NCI-H1092 treated with DMSO at 0.1 percent for 48 hours (cell line): ENCODE results near the gene NFATC2.

ENCODE experiments used
- DNase-seq: peaks from one replicate; lab custom pipeline; 2025; lab: John Stamatoyannopoulos, UW

The NFATC2 gene

GRCh38 chr20:51374961-51375360 is 167.6 kb downstream of the NFATC2 start:
- no peak for DNase-seq

DNA sequence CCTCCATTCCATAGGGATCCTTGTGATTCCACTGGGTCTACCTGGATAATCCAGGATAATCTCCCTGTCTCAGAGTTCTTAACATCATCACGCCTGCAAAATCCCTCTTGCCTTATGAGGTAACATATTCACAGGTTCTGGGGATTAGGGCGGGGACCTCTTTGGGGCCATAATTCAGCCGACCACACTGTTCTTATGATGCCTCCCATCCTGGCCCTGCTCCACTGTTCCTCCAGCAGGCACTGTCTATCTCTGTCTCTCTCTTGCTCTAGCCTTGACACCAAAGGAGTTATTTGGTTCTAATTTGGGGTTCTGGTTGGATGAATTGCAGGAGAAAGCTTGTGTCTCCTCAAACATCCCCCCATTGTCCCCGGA is 168.1 kb downstream of the NFATC2 start:
- no peak for DNase-seq

DNA sequence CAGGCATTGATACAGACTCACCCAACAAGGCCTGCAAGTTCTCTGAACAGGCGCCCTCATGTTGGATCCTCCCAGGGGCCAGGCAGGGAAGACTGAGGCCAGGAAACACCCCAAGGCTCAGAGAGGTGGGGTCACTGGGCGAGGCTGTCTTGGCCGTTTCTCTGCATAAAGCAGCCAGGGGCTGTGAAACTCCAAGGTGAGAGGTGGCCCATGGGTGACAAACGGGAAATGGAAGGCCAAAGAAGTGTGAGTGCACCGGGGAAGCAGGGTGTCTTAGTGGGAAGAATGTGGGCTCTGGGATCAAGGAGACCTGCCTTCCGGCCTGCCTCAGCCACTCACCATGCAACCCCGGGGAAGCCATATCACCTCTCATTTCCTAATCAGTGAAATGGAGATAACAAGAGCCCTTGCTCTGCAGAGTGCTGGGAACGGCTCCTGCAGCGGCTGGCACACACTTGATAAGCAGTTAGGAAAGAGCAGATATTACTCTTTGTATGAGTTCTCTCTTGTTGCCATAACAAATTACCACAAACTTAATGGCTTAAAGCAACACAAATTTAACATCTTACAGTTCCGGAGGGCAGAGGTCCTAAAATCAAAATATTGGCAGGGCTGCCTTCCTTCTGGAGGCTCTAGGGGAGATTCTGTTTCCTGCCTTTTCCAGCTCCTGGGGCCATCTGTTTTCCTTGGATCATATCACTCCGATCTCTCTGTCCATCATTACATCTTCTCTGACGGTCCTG is 168.6 kb downstream of the NFATC2 start:
- no peak for DNase-seq

DNA sequence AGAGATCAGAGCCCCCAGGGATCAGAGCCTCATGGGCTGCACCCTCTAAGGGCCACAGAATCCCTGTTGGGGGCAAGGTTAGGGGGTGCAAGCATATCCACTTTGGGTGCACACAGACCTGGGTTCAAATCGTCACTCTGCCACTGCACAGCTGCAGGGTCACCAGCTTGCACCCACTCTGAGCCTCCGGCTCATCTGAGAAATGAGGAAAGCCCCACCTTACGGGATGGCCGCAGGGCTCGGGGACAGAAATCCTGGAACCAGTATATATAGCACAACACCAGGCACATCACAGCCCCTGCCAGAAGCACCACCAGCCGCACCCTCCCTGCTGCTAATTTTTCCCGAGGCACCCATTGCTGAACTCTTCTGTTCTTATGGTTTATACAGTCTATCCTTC is 169.6 kb downstream of the NFATC2 start:
- DNase-seq: no peak

DNA sequence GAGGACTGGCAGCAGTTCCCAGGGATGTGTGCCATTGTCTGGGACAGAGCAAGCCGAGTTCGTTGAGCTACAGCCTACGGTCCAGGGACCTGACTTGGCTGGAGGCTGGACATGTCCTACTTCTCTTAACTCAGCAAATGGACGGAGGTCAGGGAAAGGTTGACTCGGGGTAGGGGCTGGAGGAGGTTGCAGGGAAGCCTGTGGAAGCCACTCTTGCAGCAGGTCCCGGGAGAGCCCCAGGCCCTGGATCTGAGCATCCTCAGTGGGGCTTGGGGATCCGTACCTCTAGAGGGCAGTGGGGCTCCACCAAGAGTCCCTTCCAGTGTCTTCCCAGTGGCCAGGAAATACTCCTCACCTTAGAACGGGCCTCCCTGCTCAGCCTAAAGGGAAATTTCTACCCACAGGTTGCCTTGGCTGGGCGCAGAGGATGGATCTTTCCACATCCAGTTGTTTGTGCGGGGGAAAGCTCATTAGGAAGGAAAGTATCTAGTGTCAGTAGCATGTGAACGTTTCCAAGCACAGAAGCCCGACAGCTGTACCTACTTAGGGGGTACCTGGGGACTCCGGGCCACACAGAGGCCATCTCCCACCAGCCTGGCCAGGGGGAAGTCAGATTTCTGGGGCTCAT is 170.2 kb downstream of the NFATC2 start:
- DNase-seq: peak; percentile 58

DNA sequence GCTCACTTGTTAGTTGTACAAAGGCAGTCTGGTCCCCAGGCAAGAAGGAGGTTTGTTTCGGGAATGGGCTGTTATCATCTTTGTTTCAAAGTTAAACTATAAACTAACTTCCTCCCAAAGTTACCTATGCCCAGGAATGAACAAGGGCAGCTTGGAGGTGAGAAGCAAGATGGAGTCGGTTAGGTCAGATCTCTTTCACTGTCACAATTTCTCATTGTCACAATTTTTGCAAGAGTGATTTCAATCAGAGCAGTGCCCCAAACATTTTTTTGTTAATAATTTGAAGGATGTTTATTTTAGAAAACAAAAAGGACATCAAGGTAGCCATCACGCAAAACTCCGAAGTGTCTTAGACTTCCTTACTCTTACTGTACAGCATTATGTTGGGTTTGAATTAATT is 170.8 kb downstream of the NFATC2 start:
- DNase-seq: no peak

GRCh38 chr20:51369503-51369902 is 173.0 kb downstream of the NFATC2 start:
- DNase-seq: no peak

- DNase-seq: no peak
These were observed 173.9 kb downstream of the NFATC2 start for GRCh38 chr20:51368461-51369211.

- DNase-seq: no peak
These were observed 176.2 kb downstream of the NFATC2 start for GRCh38 chr20:51366155-51366886.

DNA sequence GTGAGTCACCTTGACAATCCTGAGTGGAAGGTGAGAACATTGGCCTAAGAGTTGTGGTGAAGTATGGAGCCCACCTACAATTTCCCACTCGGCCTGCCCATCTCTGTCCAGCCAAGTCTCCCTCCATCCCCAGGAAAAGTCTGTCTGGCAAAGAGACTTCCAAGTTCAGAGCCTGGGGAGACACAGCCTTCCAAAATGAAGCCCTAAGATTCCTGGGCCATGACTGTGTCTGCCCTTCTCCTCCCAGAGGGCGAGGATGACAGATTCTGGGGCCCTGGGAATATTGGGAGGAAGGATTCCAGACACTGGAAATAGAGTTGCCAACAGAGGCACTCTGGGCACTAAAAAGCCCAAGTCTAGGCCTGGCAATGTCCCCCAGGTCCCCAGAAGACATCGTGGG is 176.8 kb downstream of the NFATC2 start:
- no peak for DNase-seq

GRCh38 chr20:51363813-51364212 is 178.7 kb downstream of the NFATC2 start:
- no peak for DNase-seq

DNA sequence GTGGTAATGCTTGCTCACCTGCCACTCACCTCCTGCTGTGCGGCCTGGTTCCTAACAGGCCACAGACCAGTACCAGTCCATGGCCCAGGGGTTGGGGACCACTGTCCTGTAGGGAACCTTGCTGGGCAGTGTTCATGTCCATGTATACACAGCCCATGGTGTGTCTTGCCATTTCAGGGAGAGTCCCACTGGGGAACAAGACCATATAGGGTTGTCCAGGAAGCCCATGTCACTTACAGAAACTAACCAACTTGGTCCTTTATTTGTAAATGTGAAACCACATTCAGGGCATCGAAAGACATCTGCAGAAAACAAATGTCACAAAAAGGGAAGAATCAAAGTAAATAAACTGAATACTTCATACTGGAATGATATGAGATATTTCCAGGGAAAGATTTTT is 179.1 kb downstream of the NFATC2 start:
- DNase-seq: no peak

- DNase-seq: no peak
These were observed 180.3 kb downstream of the NFATC2 start for GRCh38 chr20:51362254-51362653.

DNA sequence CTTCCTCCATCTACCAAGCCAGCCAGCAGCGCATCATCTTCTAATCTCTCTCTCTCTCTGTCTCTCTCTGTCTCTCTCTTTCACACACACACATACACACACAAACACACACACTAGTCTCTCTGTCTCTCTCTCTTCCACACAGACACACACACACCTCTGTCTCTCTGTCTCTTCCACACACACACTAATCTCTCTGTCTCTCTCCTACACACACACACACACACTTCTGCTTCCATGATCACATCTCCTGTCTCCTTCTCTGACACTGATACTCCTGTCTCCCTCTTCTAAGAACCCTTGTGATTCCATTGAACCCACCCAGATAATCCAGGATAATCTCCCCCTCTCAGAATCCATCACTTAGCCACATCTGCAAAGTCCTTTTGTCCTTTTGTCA is 181.3 kb downstream of the NFATC2 start:
- no peak for DNase-seq

- DNase-seq: no peak
These were observed 181.9 kb downstream of the NFATC2 start for GRCh38 chr20:51360451-51361201.

- no peak for DNase-seq
These were observed 182.6 kb downstream of the NFATC2 start for GRCh38 chr20:51359947-51360346.

- no peak for DNase-seq
These were observed 183.1 kb downstream of the NFATC2 start for GRCh38 chr20:51359401-51359800.

DNA sequence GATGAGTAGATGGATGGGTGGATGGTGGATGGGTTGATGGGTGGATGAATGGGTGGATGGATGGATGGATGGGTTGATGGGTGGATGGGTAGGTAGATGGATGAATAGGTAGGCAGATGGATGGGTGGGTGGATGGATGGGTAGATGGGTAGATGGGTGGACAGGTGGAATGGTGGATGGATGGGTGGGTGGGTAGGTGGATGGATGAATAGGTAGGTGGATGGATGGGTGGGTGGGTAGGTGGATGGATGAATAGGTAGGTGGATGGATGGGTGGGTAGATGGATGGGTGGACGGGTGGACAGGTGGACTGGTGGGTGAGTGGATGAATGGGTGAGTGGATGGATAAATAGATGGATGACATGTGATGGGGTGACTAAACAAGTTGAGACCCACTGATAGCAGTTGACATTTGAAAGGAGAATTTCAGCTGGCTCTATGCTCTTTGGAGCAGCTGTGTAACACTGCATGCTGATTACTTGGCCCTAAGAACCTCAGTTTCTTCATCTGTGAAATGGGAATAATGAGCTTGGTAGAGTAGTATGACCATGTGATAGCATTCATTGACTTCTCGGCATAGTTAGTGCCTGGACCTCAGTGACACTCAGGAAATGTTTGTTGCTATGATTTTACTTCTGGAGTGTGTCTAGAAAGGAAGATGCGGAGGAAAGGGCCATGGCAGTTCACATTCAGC is 184.3 kb downstream of the NFATC2 start:
- DNase-seq: no peak

- no peak for DNase-seq
These were observed 185.0 kb downstream of the NFATC2 start for GRCh38 chr20:51357543-51357942.

DNA sequence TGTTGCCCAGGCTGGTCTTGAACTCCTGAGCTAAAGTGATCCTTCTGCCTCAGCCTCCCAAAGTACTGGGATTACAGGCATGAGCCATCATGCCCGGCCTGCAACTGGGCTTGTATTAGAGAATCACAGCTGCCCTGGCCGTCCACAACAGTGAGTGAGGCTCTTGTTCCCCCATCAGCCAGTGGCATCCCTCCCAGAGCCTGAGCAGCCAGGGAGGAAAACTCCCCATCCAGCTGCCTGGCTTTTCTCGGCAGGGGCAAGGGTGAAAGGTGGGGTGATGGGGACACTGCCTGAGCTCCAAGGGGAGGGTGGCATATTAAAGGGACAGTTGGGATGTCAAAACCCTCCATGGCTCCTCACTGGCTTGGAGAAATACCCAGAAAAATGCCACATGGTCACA is 185.6 kb downstream of the NFATC2 start:
- DNase-seq: no peak

- DNase-seq: no peak
These were observed 187.7 kb downstream of the NFATC2 start for GRCh38 chr20:51354769-51355319.
